ENCODE measurements around the gene DMD. TPM values are rescaled to one million over a fixed set of nuclear protein-coding genes. Genes with fewer than 3 reads are reported as not detected.

DMD gene
- total RNA-seq, 1 donor from 2014 or later: 1.7 TPM

DNA sequence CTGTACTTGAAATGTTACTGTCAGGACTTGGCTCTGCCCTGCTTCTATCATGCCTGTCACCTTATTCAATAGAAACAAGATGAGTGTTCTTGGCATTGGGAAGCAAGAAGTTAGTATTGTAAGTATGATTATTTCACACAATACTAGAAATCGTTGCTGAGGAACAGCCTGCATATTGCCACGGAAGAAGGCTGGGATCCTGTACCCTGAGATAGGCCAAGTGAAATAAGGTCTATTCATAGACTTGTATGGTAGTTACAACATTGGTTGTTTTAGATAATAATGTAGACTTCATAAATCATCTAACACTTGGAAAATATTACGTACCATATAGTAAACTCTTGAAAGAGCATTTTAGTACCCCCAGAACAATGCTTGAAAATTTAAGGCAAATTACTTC, 215.9 kb downstream of the DMD start:
- Mint-ChIP-seq H3K4me1 (ENCODE audit: low read depth, unreplicated experiment) (no peaks in the 10 kb centered on the region), H3K4me3 (ENCODE audit: unreplicated experiment) (no peak overlapping the region), H3K27me3 (ENCODE audit: unreplicated experiment) (no peaks in the 10 kb centered on the region), H3K27ac (ENCODE audit: unreplicated experiment) (no peak overlapping the region), H3K9me3 (ENCODE audit: unreplicated experiment) (no peaks in the 10 kb centered on the region), H3K36me3 (ENCODE audit: unreplicated experiment) (no peaks in the 10 kb centered on the region)
- TF ChIP-seq, protein P1, sequence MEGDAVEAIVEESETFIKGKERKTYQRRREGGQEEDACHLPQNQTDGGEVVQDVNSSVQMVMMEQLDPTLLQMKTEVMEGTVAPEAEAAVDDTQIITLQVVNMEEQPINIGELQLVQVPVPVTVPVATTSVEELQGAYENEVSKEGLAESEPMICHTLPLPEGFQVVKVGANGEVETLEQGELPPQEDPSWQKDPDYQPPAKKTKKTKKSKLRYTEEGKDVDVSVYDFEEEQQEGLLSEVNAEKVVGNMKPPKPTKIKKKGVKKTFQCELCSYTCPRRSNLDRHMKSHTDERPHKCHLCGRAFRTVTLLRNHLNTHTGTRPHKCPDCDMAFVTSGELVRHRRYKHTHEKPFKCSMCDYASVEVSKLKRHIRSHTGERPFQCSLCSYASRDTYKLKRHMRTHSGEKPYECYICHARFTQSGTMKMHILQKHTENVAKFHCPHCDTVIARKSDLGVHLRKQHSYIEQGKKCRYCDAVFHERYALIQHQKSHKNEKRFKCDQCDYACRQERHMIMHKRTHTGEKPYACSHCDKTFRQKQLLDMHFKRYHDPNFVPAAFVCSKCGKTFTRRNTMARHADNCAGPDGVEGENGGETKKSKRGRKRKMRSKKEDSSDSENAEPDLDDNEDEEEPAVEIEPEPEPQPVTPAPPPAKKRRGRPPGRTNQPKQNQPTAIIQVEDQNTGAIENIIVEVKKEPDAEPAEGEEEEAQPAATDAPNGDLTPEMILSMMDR (IDR thresholded peaks at IDR 0.05; ENCODE audit: partially characterized antibody, unreplicated experiment): no peak
- DNase-seq: no peak

DNA sequence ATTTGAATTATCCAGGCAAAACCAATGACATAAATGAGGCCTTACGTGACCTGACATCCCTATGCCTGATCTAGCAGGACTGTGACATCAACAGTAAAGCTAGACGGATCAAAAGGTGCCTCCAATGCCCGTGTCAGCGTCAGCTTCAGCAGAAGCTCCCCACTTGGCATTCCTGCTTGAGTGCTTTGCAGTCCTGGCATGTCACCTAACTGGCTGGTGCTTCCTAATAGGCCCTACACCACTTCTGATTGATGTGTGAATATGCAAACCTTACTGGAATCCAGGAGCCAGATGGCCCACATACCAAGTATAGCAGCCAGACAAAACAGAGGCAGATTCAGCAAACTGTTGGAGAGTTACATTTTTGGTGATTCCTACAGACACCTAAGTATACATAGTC, 224.2 kb downstream of the DMD start:
- Mint-ChIP-seq H3K27ac (ENCODE audit: unreplicated experiment) (no peak overlapping the region), H3K36me3 (ENCODE audit: unreplicated experiment) (no peaks in the 10 kb centered on the region)
- DNase-seq: no peak

DNA sequence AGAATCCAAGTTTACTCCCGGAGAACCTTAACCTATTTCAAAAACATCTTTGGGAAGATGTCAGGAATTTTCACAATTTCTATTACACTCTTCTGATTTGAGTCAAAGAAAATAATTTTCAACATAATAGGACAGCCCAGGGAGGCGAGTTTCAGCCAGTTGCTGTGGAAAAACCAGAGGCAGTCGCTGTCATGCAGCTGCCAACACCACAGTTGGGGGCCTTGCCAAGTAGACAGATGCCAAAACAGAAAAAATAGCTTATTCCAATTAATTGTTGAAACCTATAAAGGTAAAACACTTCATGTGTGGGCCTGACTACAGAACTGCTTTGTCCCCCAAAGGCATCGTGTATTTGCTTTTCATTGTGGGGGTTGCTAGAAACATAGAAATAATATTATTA, 225.8 kb downstream of the DMD start:
- H3K4me3 Mint-ChIP-seq (ENCODE audit: unreplicated experiment): no peak overlapping the region
- no peak overlapping the region for H3K27ac Mint-ChIP-seq (ENCODE audit: unreplicated experiment)
- no peaks in the 10 kb centered on the region for H3K27me3 Mint-ChIP-seq (ENCODE audit: unreplicated experiment)
- no peaks in the 10 kb centered on the region for H3K9me3 Mint-ChIP-seq (ENCODE audit: unreplicated experiment)
- TF ChIP-seq, protein P1 (IDR thresholded peaks at IDR 0.05; ENCODE audit: partially characterized antibody, unreplicated experiment): no peak
- no peaks in the 10 kb centered on the region for H3K36me3 Mint-ChIP-seq (ENCODE audit: unreplicated experiment)
- H3K4me1 Mint-ChIP-seq (ENCODE audit: low read depth, unreplicated experiment): no peaks in the 10 kb centered on the region
- no peak for DNase-seq

More for the DNA sequence above, 224.2 kb downstream of the DMD start:
- TF ChIP-seq, protein P1 (IDR thresholded peaks at IDR 0.05; ENCODE audit: partially characterized antibody, unreplicated experiment): no peak
- H3K4me3 Mint-ChIP-seq (ENCODE audit: unreplicated experiment): no peak overlapping the region
- H3K4me1 Mint-ChIP-seq (ENCODE audit: low read depth, unreplicated experiment): no peaks in the 10 kb centered on the region
- H3K9me3 Mint-ChIP-seq (ENCODE audit: unreplicated experiment): no peaks in the 10 kb centered on the region
- H3K27me3 Mint-ChIP-seq (ENCODE audit: unreplicated experiment): no peaks in the 10 kb centered on the region

DNA sequence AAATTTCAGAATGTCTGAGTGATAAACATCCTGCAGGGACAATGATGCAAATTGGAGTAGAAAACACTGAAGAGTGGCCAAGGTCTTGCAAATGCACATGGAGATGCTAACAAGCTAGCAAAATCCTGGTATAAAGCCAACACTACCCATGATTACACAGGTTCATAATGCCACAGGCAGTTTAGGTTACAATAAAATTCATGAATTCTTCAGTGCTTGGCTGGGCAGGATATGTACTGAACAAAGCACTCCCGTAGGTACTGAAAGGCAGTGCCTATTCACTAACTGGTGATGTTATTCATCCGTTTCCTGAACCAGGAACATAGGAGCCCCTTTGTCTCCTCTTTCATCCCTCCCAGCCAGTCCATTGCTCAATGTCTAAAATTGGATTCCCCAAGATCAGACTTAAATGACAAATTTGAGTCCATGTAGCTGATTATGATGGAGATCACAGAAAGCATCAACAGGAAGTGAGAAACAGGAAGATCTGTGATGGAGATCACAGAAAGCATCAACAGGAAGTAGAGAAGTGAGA, 244.5 kb downstream of the DMD start:
- H3K36me3 Mint-ChIP-seq (ENCODE audit: unreplicated experiment): no peaks in the 10 kb centered on the region
- H3K9me3 Mint-ChIP-seq (ENCODE audit: unreplicated experiment): no peaks in the 10 kb centered on the region
- H3K27me3 Mint-ChIP-seq (ENCODE audit: unreplicated experiment): no peaks in the 10 kb centered on the region
- H3K4me3 Mint-ChIP-seq (ENCODE audit: unreplicated experiment): no peak overlapping the region
- no peak for DNase-seq
- H3K4me1 Mint-ChIP-seq (ENCODE audit: low read depth, unreplicated experiment): no peaks in the 10 kb centered on the region
- H3K27ac Mint-ChIP-seq (ENCODE audit: unreplicated experiment): no peak overlapping the region
- TF ChIP-seq, protein P1 (IDR thresholded peaks at IDR 0.05; ENCODE audit: partially characterized antibody, unreplicated experiment): no peak

DNA sequence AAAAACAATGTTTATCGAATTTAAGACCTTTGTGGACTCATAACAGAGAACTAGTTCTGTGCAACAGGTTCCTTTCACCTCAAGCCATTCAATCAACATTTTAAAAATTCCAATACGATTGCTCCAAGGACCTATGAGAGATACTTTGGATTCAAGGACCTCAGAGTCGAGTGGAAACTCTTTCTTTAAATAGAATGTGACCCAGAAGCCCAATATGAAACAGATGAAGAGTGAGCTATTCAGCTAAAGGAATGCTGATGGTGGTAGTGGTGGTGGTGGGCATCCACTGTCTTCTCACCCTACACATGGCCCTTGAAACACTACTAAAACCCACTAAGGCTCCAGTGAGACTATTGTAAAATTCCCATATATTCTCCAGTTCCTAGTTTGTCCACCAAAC, 257.2 kb downstream of the DMD start:
- DNase-seq: no peak
- no peak overlapping the region for H3K27ac Mint-ChIP-seq (ENCODE audit: unreplicated experiment)
- H3K4me3 Mint-ChIP-seq (ENCODE audit: unreplicated experiment): no peak overlapping the region
- no peaks in the 10 kb centered on the region for H3K4me1 Mint-ChIP-seq (ENCODE audit: low read depth, unreplicated experiment)
- TF ChIP-seq, protein P1 (IDR thresholded peaks at IDR 0.05; ENCODE audit: partially characterized antibody, unreplicated experiment): no peak
- no peaks in the 10 kb centered on the region for H3K36me3 Mint-ChIP-seq (ENCODE audit: unreplicated experiment)
- H3K27me3 Mint-ChIP-seq (ENCODE audit: unreplicated experiment): no peaks in the 10 kb centered on the region
- no peaks in the 10 kb centered on the region for H3K9me3 Mint-ChIP-seq (ENCODE audit: unreplicated experiment)
